GM21423 (cell line): ENCODE results near the gene NR4A1.

Experiments
- ATAC-seq: cut with Tn5 transposase; IDR thresholded peaks from one replicate; pipeline ENCODE4 v1.9.1; 2021; ENCODE audit warnings: mild to moderate bottlenecking, moderate library complexity; ENCODE audit not compliant: unreplicated experiment

Gene NR4A1

DNA sequence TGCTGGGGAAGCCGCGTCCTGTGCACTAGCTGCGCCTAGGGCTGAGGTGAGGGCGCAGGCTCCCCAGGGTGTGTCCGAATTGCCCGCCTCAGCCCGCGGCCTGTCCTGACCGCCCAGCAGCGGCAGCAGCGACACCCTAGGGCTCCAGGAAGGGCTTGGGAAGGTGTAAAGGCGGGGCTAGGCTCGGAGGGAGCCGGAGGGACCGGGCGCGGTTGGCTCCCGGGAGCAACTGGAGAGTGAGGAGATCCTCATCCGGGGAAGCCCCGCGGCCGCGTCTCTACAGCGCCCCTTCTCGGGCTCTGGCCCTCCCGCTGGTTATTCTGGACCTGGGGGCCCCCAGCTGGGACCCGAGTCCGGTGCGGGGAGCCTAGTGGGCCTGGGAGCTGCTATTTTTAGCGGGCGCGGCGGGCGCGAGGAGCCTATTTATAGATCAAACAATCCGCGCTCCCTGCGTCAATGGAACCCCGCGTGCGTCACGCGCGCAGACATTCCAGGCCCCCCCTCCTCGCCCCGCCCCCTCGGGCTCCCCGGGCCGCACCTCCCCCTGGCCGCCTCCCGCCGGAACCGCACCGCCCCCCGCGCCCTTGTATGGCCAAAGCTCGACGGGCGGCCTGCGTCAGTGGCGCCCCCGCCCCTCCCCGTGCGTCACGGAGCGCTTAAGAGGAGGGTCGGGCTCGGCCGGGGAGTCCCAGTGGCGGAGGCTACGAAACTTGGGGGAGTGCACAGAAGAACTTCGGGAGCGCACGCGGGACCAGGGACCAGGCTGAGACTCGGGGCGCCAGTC is at the start of gene NR4A1:
Gene NR4A1, plus strand, starts transcription at position 685 of the 784 bp plus-strand sequence. CDS start 2,887 bp downstream, outside the sequence.
- peak; percentile 74 for ATAC-seq

DNA sequence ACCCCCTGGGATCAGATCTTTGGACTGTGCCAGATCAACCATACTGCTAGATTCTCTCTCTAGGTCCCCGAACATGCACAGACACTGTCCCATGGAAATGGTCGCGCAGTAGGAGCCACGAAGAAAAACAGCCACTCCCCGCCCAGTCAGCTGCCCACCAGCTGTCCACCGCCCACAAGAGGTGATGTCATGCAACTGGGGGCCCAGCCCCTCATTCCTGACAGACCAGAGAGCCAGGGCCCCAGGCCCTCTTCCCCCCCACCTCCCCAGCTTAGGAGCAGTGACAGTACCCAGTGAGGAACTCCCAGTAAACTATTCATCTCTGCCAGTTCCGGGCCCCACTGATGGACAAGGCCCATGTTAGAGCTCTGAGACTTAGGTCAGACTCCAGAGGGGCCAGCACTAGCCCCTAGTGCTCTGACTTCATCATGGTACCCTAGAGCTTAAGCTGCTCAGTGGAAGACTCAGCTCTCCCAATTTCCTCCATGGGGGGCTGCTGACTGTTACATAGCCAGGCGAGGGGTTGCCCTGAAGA is 48.2 kb upstream of the NR4A1 start:
- no peak for ATAC-seq

DNA sequence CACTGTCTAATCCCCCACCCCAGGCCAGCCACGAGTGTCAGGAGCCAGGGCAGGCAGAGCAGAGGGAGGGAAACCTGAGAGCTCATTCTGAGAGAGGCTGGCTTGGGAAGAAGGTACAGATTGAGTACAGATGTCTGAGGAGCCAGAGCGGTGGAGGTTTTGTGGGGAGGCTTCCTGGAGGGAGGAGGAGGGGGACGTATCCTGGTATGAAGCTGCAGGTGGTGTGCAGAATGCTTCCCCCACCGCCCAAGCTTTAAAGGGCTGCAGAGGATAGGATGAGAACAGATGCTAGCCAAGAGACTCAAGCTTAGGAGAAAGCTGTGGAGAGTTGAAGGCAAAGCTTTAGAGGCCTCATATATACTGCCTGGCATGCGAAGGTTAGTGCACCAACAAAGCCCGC is 47.7 kb upstream of the NR4A1 start:
- no peak for ATAC-seq

DNA sequence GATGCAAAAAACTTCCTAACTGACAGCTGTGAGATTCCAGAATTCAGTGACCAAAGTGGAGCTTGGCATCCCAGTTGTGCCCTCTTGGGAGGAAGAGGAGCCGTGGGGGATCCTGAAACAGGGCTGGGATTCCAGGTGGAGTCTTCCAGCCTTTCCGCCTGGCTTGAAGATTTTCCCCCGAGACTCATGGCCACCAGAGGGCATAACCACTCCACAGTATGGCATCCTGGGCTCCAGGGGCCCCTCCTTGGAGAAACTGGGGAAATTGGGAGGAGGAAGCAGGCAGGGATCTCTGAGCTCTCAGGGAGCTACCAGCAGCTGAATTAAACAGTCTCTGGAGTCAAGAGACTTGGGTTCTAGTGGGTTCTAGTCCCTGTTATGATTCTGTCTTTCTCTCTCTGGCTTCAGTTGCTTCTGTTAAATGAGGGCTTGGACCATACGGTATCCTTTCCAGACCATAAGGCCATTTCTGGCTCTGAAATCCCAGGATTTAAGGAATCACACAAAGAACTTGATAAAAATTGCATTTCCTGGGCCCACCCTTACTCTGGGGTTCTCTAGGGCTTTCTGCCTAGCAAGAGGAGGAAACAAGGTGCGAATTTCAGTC is 47.1 kb upstream of the NR4A1 start:
- no peak for ATAC-seq

DNA sequence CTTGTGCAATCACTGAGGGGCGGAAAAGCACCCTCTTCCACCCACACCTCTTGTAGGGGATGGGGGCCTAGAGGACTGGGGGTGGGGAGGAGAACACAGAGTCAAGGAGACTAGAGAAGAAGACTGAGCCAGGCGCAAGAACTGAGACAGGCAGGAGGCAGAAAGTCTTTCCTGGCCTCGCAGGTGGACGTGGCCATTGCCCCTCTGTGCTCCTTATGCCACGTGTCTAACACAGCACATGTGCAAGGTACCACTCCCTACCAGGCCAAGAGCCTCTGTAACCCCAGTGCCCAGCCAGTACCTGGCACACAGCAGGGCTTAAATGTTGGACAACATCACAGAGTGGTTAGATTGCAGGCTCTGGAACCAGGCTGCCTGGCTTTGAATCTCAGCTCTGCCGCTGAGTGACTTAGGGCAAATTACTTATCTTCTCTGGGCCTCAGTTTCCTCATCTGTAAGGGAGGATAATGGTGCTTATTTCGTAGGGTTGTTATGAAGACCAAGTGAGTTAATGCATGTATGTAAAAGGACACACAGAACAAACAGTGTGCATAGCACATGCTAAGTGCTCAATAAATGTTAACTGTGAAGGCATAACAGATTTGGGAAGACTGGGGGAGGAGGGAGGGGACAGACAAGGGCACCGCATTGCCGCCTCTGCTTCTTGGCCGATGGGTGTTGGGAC is 45.9 kb upstream of the NR4A1 start:
- ATAC-seq = no peak

DNA sequence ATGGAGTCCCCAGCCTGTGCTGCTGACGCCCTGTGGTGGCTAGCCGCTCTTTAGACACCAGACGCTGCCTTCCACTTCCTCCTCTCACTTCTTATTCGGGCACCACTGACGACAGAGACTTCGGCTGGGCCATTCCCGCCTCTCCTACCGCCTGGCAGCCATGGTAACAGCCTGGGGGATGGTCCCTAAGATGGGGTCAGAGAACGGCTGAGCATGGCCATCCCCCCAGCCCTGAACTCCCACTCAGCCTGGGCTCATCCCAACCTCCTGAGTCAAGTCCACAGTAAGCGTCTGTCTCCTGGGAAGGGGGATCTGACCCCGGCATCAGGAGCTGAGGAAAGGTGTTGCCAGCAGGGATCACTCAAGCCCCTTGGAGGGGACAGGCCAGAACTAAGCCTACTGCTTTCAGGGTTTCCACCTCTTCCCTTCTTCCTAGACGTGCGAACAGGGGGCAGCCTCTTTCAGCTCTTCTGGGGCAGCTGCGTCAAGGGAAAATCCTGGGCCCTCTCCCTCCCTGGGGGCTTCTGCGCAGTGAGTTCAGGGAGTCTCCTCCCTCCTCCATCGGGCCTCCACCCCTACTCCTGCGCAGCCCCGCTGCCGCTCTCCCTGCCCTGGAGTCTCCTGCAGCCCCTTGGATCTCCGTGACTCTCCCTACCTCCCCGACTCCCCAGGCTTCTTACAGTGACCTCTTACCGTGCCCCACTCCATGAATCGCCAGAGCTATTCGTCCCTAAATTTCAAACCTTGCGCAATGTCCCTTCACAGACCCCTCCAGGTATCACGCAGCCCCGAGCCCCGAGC is 45.1 kb upstream of the NR4A1 start:
- ATAC-seq = peak; percentile 66

DNA sequence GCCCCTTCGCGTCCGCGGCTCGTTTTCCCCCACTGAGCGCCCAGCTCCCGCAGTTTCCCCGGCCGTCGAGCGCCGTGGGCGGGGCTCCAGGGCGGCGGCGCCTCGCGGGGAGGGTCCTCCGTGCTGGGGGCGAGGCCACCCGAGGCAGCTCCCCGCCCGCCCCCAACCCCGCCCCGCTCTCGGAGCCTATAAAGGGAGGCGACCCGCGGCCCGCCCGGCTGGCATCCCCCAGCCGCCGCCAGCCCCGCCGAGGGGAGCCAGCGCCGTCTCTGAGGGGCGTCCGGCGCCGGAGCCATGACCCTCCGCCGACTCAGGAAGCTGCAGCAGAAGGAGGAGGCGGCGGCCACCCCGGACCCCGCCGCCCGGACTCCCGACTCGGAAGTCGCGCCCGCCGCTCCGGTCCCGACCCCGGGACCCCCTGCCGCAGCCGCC is 44.5 kb upstream of the NR4A1 start, which contains the start of gene TAMALIN:
Gene TAMALIN, plus strand, starts transcription at position 221 of the 432 bp plus-strand sequence. Its CDS starts 74 bp downstream, at position 295.
- ATAC-seq = no peak

DNA sequence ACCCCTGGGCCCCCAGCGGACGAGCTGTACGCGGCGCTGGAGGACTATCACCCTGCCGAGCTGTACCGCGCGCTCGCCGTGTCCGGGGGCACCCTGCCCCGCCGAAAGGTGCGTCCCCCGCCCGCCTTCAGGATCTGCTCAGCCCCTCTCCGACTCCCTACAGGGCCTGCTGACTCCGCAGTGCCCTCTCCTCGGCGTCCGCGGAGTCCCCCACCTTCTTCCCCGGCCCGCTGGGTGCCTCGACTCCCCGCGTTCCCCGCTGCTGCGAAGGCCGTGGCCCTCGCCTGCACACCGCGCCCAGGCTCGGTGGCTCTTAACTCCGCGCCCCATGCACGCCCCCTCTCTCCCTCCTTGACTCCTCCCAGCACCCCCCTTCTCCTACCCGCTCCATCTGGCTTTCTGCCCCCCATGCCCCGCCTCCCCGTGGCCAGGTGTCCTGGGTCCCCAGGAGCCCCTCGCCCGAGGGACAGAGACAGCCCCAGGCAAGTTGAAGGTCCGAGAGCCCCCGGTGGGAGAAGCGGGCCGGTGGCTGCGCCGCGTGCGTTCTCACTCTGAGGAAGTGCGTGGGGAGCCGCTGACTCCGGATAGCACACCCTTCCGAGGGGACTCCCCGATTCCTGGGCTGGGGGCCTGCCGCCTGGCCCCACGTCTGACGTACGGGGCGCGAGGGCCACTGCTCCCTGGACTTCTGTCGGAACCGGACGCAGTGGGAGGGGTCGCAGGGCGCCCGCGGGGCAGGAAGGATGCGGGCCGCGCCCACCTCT is 43.9 kb upstream of the NR4A1 start:
- ATAC-seq = no peak

DNA sequence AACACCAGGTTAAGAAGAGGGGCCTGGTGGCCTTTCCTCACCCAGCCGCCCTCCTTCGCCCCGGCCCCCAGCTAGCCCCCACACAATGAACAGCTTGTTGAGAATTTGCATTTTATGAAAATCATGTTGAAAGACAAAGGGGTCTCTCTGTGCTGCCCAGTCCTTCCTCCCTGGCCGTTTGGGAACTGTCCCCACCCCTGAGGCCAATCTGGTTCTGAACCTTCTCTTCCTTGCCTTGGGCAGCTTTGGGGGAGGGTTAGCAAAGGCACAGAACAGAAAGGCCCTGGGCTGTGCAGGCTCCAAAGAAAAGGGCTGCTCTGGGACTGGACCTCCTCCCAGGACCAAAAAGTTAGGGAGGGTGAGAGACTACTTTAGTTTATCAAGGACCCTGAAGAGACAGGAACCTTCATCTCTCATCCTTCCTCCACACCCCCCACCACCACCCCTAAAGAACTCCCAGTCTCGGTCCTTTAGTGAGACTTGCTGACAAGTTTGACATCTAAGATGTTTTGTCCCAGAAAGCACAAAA is 43.2 kb upstream of the NR4A1 start:
- ATAC-seq = no peak

DNA sequence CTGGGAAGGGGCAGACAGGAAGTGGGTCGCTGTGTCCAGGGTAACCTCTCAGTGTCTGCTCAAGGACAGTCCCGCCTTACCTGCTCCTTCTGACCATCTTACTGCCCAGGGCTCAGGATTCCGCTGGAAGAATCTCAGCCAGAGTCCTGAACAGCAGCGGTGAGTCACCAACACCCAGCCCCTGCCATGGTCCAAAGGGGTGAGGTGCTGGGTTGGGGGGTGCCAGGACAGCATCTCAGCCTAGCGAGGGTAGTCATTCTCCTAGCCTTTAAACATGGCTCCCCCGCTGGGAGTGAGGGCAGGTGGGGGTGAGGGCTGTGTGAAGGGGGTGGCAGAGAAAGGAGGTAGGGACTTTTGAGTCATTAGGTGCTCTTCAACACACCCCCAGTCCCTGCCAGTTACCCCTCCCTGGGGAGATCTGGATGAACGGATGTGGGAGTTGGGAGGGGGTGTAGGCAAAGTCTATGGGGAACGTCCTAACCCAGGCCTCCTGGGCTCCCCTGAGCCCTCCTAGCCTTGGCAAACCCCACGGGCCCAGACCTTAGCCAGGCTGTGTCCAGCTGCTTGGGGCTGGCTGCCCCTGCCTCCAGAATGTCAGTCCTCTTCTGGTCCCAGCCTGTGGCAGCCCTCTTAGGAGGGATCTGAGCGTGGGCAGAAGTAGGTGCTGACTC is 42.0 kb upstream of the NR4A1 start:
- no peak for ATAC-seq

DNA sequence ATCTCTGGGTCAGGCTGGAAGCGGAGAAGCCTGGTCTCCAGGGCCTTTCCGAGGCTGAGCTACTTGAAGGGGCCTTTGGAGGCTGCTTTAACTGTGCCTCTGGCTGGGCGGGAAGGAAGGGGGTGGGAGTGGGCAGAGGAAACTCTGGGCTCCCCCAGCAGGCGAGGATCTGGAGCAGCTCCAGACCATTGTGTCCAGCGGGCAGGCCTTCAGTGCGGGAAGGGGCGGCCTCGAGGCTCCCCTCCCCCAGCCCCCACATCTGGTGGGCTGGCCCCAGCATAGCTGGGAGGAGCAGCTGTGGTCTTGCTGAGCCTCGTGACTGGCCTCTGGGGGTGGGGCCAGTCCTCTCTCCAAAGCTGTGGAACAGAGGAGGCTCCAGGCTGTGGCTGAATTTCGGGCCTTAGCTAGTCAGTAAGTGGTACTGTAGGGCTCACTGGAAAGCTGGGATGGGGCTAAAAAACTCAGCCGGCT is 41.1 kb upstream of the NR4A1 start:
- ATAC-seq = no peak

DNA sequence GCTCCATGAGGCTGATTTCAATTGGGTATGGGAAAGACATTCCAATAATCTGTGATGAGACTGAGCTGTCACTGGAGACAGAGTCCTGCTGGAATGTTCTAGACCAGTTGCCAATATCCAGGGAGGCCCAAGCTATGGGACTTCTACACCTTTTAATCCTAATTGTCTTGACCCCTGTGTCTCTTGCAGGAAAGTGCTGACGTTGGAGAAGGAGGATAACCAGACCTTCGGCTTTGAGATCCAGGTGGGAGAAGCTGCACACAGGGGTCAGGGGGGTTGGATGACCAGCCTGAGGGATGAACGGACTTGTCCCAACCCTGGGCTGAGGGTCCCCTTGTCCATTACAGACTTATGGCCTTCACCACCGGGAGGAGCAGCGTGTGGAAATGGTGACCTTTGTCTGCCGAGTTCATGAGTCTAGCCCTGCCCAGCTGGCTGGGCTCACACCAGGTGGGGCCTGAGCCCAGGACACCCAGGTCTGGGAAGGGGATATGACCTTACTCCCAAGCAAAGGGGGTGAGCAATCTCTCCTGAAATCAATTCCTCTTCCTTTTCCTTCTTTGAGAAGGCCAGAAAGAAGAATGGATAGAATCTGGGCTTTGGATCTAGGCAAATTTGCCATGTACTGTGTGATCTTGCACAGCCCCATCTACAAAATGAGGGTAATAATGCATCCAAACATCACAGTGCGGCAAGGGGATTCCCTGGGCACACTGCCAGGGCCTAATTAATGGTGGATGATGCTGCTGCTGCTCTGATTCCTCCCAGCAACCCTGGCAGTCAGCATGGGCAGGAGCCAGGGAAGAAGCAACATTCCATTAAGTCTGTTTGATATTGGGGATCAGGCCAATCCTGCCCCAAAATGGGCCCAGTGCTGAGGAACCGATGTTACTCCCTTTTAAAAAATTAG is 40.3 kb upstream of the NR4A1 start:
- ATAC-seq = no peak

DNA sequence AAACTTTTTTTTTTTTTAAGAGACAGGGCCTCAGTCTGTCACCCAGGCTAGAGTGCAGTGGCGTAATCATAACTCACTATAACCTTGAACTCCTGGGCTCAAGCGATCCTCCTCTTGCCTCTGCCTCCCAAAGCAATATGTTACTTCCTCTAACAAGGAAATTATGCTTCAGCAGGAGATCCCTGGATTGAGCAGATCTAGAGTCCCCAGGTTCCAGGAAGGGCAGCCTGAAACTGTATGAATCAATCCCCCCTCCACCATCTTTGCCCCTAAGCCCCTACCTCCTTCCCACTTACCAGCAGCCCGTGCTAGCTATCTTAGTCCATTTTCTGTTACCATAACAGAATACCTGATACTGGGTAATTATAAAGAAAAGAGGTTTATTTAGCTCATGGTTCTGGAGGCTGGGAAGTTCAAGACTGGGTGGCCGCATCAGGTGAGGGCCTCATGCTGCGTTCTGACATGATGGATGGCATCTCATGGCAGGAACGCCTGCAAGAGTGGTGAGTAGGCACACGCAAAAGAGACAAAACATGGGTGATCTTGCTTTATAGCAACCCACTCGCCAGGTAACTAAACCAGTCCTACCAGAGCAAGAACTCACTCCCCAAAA is 39.5 kb upstream of the NR4A1 start:
- ATAC-seq = no peak

DNA sequence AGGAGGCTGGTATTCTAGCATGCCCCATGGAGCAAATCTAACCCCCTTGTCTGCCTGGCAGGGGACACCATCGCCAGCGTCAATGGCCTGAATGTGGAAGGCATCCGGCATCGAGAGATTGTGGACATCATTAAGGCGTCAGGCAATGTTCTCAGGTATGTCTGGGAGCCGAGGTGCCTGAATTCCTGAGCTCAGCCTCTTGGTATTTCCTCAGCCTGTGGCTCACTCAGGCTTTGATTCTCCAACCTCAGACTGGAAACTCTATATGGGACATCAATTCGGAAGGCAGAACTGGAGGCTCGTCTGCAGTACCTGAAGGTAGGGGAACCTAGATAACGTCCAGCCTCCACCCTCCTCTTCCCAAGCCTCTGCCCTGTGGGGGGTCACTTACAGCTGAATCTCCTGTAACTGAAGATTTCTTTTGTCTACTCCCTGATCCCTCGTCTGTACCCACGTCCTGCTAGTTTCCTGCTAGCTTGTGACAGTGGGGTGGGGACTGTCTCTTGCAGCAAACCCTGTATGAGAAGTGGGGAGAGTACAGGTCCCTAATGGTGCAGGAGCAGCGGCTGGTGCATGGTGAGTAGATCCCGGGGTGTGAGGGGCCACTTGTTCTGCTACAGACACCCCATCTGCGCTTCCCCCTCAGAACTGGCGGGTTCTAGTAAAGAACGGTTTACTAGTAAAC is 37.5 kb upstream of the NR4A1 start:
- no peak for ATAC-seq

DNA sequence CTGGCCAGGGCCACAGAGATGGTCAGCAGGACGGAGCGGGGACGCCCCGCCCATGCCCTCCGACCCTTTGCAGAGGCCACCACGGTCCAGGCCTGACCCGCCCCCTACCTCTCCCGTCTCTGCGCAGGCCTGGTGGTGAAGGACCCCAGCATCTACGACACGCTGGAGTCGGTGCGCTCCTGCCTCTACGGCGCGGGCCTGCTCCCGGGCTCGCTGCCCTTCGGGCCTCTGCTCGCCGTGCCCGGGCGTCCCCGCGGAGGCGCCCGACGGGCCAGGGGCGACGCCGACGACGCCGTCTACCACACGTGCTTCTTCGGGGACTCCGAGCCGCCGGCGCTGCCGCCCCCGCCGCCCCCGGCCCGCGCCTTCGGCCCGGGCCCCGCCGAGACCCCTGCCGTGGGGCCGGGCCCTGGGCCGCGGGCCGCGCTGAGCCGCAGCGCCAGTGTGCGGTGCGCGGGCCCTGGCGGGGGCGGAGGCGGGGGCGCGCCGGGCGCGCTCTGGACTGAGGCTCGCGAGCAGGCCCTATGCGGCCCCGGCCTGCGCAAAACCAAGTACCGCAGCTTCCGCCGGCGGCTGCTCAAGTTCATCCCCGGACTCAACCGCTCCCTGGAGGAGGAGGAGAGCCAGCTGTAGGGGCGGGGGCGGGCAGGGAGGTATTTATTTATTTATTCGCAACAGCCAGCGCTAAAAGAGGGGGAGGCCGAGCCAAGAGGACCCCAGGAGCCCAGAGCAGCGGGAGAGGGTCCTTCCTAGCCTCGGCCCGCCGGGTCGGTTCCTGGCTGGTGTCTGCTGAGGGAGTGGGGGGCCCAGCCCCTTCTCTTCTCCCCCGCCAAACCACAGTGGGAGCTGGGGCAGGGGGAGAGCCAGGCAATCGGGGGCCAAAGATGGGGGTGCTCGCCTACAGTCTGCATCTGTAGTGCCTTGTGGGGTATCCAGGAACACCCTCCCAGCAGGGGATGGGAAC is 36.4 kb upstream of the NR4A1 start:
- no peak for ATAC-seq

DNA sequence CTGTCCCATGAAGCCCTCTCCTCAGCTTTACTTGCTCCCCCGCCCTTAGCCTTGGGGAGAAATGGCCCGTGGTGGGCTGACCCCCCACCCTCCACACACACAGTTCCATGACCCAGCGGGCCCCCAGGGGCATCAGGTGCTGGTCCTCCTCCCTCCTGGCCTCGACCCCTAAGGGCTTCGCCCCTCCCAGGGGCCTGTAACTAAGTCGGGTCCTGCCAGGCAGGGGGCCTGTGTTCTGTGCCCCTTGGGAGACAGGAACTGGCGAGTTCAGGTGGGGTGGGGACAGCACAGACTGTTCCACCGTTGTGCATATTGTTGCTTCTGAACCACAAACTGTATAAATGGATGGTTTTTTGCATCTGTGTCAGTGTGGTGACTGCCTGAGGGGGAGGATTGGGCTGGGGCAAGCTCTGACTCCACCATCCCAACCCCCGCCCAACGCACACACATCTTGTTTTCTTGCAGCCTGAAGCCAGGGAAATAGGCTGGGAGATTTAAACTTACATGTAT is 35.7 kb upstream of the NR4A1 start:
- no peak for ATAC-seq
